HepG2 (cell line): Measurements from ENCODE around the gene KCNH6. TPM values are rescaled to one million over a fixed set of nuclear protein-coding genes. Genes with fewer than 3 reads are reported as not detected.

Experiments used
- AGO1 ChIP-seq: fragments of 200-400 bp; formaldehyde crosslinking; IDR thresholded peaks from 2 replicates; pipeline ENCODE4 v1.6.1; 2017; ENCODE audit warnings: mild to moderate bottlenecking, low read depth, low read length, moderate library complexity; ENCODE audit not compliant: poor library complexity, severe bottlenecking
- ARNT ChIP-seq: fragments of 450-650 bp; IDR thresholded peaks from 2 replicates; pipeline ENCODE4 v1.6.1; 2017
- EHMT2 ChIP-seq: fragments of 200-600 bp; sonication (generic); IDR thresholded peaks from 2 replicates; pipeline ENCODE4 v1.7.0; 2017; ENCODE audit warnings: antibody characterized with exemption, low read depth, low read length, borderline replicate concordance
- FOXP1 ChIP-seq, 2 experiments: fragments of 450-650 bp in 1 of 2; IDR thresholded peaks; 2 replicates each; pipeline ENCODE4 v1.6.1; 2017 to 2018; ENCODE audit warnings: antibody characterized with exemption in 1 of 2
- HOXA5 ChIP-seq: sonication (generic); formaldehyde crosslinking; IDR thresholded peaks from 2 replicates; pipeline ENCODE4 v1.4.0; 2020; ENCODE audit warnings: missing genetic modification reagents
- MIXL1 ChIP-seq: IDR thresholded peaks from 2 replicates; pipeline ENCODE4 v1.6.1; 2016
- MLLT10 ChIP-seq: sonication (generic); formaldehyde crosslinking; IDR thresholded peaks from 2 replicates; pipeline ENCODE4 v1.4.0; 2020; ENCODE audit warnings: missing genetic modification reagents
- RCOR2 ChIP-seq: IDR thresholded peaks from 2 replicates; pipeline ENCODE4 v1.6.1; 2016; ENCODE audit warnings: missing biosample characterization, missing genetic modification reagents
- SPEN ChIP-seq: sonication (generic); formaldehyde crosslinking; IDR thresholded peaks from 2 replicates; pipeline ENCODE4 v1.5.1; 2020; ENCODE audit warnings: low read depth, mild to moderate bottlenecking, missing genetic modification reagents
- TCF7L2 ChIP-seq: IDR thresholded peaks from 2 replicates; pipeline ENCODE4 v1.6.1; 2011; ENCODE audit warnings: mild to moderate bottlenecking, low read depth, low read length, moderate library complexity
- ZFP36L2 ChIP-seq: sonication (generic); formaldehyde crosslinking; IDR thresholded peaks from 2 replicates; pipeline ENCODE4 v1.4.0; 2020; ENCODE audit warnings: missing genetic modification reagents
- ZFX ChIP-seq: sonication (generic); formaldehyde crosslinking; IDR thresholded peaks from 2 replicates; pipeline ENCODE4 v1.4.0; 2020; ENCODE audit warnings: mild to moderate bottlenecking, low read depth, missing genetic modification reagents, moderate library complexity
- ZNF451 ChIP-seq: sonication (generic); formaldehyde crosslinking; IDR thresholded peaks from 2 replicates; pipeline ENCODE4 v1.5.0; 2020; ENCODE audit warnings: mild to moderate bottlenecking, missing genetic modification reagents
- ZNF563 ChIP-seq: sonication (generic); formaldehyde crosslinking; IDR thresholded peaks from 2 replicates; pipeline ENCODE4 v1.8.0; 2022; ENCODE audit warnings: mild to moderate bottlenecking, moderate library complexity, missing genetic modification reagents
- polyA plus RNA-seq, 8 experiments: library from polyadenylated mRNA; depleted of rRNA in 3 of 8; stranded (reverse) in 7 of 8; unstranded in 1 of 8; fragments of >200 nt; fragmentation: Illumina TruSeq in 4 of 8; extraction: Trizol in 4 of 8; gene quantifications; 2 replicates each; pipeline versions ENCODE4 v1.2.1 to v1.2.3, GENCODE V29; 2011 to 2016; ENCODE audit warnings: low read depth in 4 of 8, missing spikeins in 1 of 8, mixed read lengths in 1 of 8; ENCODE audit not compliant: insufficient read depth in 1 of 8
- total RNA-seq, 5 experiments: library from RNA; depleted of rRNA; stranded (reverse); fragments of >200 nt; fragmentation: Illumina TruSeq; extraction: Trizol; gene quantifications; 2 replicates each; pipeline ENCODE4 v1.2.3, GENCODE V29; 2016; ENCODE audit warnings: low read depth in 1 of 5
- TF ChIP-seq, protein P1 (sequence below): sonication (generic); formaldehyde crosslinking; IDR thresholded peaks from 2 replicates; pipeline ENCODE4 v1.5.0; 2020; ENCODE audit warnings: mild to moderate bottlenecking, missing genetic modification reagents, borderline replicate concordance
- TF ChIP-seq, protein P2 (sequence below): sonication (generic); formaldehyde crosslinking; IDR thresholded peaks from 2 replicates; pipeline ENCODE4 v1.5.0; 2020; ENCODE audit warnings: mild to moderate bottlenecking, missing genetic modification reagents, moderate library complexity
- TF ChIP-seq, protein P3 (sequence below): sonication (generic); formaldehyde crosslinking; IDR thresholded peaks from 2 replicates; pipeline ENCODE4 v1.8.1; 2023; ENCODE audit warnings: mild to moderate bottlenecking, missing genetic modification reagents
- TF ChIP-seq, protein P4 (sequence below): sonication (generic); formaldehyde crosslinking; IDR thresholded peaks from 2 replicates; pipeline ENCODE4 v1.4.0; 2020; ENCODE audit warnings: mild to moderate bottlenecking, missing genetic modification reagents, borderline replicate concordance

Gene KCNH6
- total and polyA plus RNA-seq, 2 of the 13 experiments (the other 11 are each of a cell fraction or from before 2014, with no cell fraction given) = 0.05 to 0.18 TPM

DNA sequence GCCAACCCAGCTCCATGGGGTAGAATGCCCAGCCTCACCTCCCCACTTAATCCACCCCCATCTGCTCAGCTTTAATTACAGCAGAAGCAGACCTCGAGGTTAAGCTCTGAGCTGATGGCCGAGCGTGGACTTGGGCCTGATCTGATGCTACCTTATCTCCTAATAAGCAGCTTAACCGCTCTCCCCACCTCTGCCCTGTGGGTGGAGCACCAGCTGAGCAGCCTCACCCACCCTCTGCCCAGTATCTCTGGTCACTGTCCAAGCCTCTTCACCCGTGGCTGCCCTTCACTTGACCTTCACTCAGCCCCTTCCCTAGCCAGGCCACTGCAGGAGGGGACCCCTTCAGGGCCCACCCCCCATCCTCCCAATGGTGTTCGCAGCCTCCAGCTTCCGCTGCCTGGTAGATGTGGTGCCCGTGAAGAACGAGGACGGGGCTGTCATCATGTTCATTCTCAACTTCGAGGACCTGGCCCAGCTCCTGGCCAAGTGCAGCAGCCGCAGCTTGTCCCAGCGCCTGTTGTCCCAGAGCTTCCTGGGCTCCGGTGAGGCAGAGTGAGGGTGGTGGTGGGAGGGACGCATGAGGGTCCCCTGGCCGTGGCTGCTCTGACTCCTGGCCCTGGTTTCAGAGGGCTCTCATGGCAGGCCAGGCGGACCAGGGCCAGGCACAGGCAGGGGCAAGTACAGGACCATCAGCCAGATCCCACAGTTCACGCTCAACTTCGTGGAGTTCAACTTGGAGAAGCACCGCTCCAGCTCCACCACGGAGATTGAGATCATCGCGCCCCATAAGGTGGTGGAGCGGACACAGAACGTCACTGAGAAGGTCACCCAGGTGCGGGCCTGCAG lies 6.8 kb downstream of the KCNH6 start (continued):
- TF ChIP-seq, protein P1, sequence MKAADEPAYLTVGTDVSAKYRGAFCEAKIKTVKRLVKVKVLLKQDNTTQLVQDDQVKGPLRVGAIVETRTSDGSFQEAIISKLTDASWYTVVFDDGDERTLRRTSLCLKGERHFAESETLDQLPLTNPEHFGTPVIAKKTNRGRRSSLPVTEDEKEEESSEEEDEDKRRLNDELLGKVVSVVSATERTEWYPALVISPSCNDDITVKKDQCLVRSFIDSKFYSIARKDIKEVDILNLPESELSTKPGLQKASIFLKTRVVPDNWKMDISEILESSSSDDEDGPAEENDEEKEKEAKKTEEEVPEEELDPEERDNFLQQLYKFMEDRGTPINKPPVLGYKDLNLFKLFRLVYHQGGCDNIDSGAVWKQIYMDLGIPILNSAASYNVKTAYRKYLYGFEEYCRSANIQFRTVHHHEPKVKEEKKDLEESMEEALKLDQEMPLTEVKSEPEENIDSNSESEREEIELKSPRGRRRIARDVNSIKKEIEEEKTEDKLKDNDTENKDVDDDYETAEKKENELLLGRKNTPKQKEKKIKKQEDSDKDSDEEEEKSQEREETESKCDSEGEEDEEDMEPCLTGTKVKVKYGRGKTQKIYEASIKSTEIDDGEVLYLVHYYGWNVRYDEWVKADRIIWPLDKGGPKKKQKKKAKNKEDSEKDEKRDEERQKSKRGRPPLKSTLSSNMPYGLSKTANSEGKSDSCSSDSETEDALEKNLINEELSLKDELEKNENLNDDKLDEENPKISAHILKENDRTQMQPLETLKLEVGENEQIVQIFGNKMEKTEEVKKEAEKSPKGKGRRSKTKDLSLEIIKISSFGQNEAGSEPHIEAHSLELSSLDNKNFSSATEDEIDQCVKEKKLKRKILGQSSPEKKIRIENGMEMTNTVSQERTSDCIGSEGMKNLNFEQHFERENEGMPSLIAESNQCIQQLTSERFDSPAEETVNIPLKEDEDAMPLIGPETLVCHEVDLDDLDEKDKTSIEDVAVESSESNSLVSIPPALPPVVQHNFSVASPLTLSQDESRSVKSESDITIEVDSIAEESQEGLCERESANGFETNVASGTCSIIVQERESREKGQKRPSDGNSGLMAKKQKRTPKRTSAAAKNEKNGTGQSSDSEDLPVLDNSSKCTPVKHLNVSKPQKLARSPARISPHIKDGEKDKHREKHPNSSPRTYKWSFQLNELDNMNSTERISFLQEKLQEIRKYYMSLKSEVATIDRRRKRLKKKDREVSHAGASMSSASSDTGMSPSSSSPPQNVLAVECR (CRISPR knock-in tag) = no peak; the same call in 1 of the 2 replicates
- TF ChIP-seq MLLT10 (CRISPR knock-in tag) = no peak
- no peak for TF ChIP-seq TCF7L2
- TF ChIP-seq, protein P2, sequence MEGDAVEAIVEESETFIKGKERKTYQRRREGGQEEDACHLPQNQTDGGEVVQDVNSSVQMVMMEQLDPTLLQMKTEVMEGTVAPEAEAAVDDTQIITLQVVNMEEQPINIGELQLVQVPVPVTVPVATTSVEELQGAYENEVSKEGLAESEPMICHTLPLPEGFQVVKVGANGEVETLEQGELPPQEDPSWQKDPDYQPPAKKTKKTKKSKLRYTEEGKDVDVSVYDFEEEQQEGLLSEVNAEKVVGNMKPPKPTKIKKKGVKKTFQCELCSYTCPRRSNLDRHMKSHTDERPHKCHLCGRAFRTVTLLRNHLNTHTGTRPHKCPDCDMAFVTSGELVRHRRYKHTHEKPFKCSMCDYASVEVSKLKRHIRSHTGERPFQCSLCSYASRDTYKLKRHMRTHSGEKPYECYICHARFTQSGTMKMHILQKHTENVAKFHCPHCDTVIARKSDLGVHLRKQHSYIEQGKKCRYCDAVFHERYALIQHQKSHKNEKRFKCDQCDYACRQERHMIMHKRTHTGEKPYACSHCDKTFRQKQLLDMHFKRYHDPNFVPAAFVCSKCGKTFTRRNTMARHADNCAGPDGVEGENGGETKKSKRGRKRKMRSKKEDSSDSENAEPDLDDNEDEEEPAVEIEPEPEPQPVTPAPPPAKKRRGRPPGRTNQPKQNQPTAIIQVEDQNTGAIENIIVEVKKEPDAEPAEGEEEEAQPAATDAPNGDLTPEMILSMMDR = 0 out of 2 replicates have a peak, but pooled peaks have one; percentile 9
- TF ChIP-seq RCOR2 = no peak
- TF ChIP-seq FOXP1 (IDR thresholded peaks at IDR 0.05) = no peak
- TF ChIP-seq FOXP1 (CRISPR knock-in tag; IDR thresholded peaks at IDR 0.05) = no peak
- TF ChIP-seq, protein P3, sequence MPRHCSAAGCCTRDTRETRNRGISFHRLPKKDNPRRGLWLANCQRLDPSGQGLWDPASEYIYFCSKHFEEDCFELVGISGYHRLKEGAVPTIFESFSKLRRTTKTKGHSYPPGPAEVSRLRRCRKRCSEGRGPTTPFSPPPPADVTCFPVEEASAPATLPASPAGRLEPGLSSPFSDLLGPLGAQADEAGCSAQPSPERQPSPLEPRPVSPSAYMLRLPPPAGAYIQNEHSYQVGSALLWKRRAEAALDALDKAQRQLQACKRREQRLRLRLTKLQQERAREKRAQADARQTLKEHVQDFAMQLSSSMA (CRISPR knock-in tag) = no peak
- peak; percentile 14; the same call in 1 of the 2 replicates for TF ChIP-seq ZFX
- TF ChIP-seq AGO1 = no peak
- TF ChIP-seq ZFP36L2 (CRISPR knock-in tag) = no peak
- no peak for TF ChIP-seq EHMT2
- TF ChIP-seq ZNF563 (CRISPR knock-in tag) = 0 out of 2 replicates have a peak, but pooled peaks have one; percentile 49
- TF ChIP-seq SPEN (CRISPR knock-in tag) = no peak
- no peak for TF ChIP-seq HOXA5 (CRISPR knock-in tag)
- TF ChIP-seq ARNT = no peak
- TF ChIP-seq, protein P4, sequence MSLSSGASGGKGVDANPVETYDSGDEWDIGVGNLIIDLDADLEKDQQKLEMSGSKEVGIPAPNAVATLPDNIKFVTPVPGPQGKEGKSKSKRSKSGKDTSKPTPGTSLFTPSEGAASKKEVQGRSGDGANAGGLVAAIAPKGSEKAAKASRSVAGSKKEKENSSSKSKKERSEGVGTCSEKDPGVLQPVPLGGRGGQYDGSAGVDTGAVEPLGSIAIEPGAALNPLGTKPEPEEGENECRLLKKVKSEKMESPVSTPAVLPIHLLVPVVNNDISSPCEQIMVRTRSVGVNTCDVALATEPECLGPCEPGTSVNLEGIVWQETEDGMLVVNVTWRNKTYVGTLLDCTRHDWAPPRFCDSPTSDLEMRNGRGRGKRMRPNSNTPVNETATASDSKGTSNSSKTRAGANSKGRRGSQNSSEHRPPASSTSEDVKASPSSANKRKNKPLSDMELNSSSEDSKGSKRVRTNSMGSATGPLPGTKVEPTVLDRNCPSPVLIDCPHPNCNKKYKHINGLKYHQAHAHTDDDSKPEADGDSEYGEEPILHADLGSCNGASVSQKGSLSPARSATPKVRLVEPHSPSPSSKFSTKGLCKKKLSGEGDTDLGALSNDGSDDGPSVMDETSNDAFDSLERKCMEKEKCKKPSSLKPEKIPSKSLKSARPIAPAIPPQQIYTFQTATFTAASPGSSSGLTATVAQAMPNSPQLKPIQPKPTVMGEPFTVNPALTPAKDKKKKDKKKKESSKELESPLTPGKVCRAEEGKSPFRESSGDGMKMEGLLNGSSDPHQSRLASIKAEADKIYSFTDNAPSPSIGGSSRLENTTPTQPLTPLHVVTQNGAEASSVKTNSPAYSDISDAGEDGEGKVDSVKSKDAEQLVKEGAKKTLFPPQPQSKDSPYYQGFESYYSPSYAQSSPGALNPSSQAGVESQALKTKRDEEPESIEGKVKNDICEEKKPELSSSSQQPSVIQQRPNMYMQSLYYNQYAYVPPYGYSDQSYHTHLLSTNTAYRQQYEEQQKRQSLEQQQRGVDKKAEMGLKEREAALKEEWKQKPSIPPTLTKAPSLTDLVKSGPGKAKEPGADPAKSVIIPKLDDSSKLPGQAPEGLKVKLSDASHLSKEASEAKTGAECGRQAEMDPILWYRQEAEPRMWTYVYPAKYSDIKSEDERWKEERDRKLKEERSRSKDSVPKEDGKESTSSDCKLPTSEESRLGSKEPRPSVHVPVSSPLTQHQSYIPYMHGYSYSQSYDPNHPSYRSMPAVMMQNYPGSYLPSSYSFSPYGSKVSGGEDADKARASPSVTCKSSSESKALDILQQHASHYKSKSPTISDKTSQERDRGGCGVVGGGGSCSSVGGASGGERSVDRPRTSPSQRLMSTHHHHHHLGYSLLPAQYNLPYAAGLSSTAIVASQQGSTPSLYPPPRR (CRISPR knock-in tag) = 0 out of 2 replicates have a peak, but pooled peaks have one; percentile 9
- TF ChIP-seq MIXL1 = no peak
- TF ChIP-seq ZNF451 (CRISPR knock-in tag) = no peak
